Neural cell (in vitro differentiated cells): ENCODE results near the gene TBC1D30.

Experiments
- EP300 ChIP-seq: fragments of 450-650 bp; conservative IDR thresholded peaks from 2 replicates; pipeline ENCODE4 v1.6.1; 2014; ENCODE audit warnings: antibody characterized with exemption, mild to moderate bottlenecking, moderate library complexity; ENCODE audit not compliant: poor library complexity, severe bottlenecking
- POLR2AphosphoS5 ChIP-seq: IDR thresholded peaks from 2 replicates; pipeline ENCODE4 v1.6.1; 2012
- RAD21 ChIP-seq: fragments of 450-650 bp; conservative IDR thresholded peaks from 2 replicates; pipeline ENCODE4 v1.6.1; 2014; ENCODE audit warnings: antibody characterized with exemption, mild to moderate bottlenecking, moderate library complexity
- TF ChIP-seq, protein P1 (sequence below): fragments of 450-650 bp; IDR thresholded peaks from 2 replicates; pipeline ENCODE4 v1.5.1; 2014; ENCODE audit warnings: antibody characterized with exemption, mild to moderate bottlenecking, moderate library complexity; ENCODE audit not compliant: poor library complexity, severe bottlenecking
- TF ChIP-seq, protein P2 (sequence below): IDR thresholded peaks from 2 replicates; pipeline ENCODE4 v1.6.1; 2012; ENCODE audit warnings: borderline replicate concordance

DNA sequence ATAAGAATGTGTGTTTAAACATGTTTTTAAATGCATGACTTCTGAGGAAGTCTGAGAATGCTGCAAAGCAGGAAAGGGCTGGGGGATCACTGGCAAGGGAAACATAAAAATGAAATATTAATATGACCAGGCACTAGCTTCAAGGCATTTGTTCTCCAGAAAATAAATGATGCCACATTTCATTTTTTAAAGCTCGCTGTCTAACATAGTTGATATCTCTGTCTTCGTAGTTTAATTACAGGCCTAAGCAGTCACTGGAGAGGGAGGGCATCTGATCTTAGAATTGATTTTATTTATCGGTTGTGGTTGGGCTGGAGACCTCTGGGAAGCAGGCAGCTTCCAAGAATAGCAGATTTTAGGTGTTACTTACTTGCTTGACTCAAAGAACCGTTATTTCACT, 87.5 kb downstream of the TBC1D30 start:
- TF ChIP-seq, protein P1, sequence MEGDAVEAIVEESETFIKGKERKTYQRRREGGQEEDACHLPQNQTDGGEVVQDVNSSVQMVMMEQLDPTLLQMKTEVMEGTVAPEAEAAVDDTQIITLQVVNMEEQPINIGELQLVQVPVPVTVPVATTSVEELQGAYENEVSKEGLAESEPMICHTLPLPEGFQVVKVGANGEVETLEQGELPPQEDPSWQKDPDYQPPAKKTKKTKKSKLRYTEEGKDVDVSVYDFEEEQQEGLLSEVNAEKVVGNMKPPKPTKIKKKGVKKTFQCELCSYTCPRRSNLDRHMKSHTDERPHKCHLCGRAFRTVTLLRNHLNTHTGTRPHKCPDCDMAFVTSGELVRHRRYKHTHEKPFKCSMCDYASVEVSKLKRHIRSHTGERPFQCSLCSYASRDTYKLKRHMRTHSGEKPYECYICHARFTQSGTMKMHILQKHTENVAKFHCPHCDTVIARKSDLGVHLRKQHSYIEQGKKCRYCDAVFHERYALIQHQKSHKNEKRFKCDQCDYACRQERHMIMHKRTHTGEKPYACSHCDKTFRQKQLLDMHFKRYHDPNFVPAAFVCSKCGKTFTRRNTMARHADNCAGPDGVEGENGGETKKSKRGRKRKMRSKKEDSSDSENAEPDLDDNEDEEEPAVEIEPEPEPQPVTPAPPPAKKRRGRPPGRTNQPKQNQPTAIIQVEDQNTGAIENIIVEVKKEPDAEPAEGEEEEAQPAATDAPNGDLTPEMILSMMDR: no peak
- TF ChIP-seq, protein P2, sequence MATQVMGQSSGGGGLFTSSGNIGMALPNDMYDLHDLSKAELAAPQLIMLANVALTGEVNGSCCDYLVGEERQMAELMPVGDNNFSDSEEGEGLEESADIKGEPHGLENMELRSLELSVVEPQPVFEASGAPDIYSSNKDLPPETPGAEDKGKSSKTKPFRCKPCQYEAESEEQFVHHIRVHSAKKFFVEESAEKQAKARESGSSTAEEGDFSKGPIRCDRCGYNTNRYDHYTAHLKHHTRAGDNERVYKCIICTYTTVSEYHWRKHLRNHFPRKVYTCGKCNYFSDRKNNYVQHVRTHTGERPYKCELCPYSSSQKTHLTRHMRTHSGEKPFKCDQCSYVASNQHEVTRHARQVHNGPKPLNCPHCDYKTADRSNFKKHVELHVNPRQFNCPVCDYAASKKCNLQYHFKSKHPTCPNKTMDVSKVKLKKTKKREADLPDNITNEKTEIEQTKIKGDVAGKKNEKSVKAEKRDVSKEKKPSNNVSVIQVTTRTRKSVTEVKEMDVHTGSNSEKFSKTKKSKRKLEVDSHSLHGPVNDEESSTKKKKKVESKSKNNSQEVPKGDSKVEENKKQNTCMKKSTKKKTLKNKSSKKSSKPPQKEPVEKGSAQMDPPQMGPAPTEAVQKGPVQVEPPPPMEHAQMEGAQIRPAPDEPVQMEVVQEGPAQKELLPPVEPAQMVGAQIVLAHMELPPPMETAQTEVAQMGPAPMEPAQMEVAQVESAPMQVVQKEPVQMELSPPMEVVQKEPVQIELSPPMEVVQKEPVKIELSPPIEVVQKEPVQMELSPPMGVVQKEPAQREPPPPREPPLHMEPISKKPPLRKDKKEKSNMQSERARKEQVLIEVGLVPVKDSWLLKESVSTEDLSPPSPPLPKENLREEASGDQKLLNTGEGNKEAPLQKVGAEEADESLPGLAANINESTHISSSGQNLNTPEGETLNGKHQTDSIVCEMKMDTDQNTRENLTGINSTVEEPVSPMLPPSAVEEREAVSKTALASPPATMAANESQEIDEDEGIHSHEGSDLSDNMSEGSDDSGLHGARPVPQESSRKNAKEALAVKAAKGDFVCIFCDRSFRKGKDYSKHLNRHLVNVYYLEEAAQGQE: no peak
- TF ChIP-seq RAD21: no peak
- no peak for TF ChIP-seq EP300
- TF ChIP-seq POLR2AphosphoS5: no peak
